Mesendoderm (in vitro differentiated cells): ENCODE measurements around the gene C1QTNF6.

Source experiments
- DNase-seq: peaks from one replicate; pipeline ENCODE4 v3.0.0; 2013
- H2AK5ac ChIP-seq: 2 replicates; pipeline ENCODE4 v1.6.1; 2013; ENCODE audit warnings: low read length, inconsistent platforms
- H2BK120ac ChIP-seq: 2 replicates; pipeline ENCODE4 v1.6.1; 2013; ENCODE audit warnings: low read depth, mild to moderate bottlenecking, low read length, moderate library complexity, mixed read lengths
- H2BK15ac ChIP-seq: replicated peaks from 2 replicates; pipeline ENCODE4 v1.6.1; 2013; ENCODE audit warnings: low read depth, mild to moderate bottlenecking, moderate library complexity
- H2BK5ac ChIP-seq: 2 replicates; pipeline ENCODE4 v1.6.1; 2013; ENCODE audit warnings: low read length, inconsistent platforms
- H3K18ac ChIP-seq: 2 replicates; pipeline ENCODE4 v1.6.1; 2013; ENCODE audit warnings: mild to moderate bottlenecking, low read length, mixed read lengths
- H3K23ac ChIP-seq: one replicate; pipeline ENCODE4 v1.6.1; 2013; ENCODE audit warnings: low read length
- H3K27ac ChIP-seq: 2 replicates; pipeline ENCODE4 v1.5.1; 2013; ENCODE audit warnings: low read depth, mild to moderate bottlenecking, inconsistent platforms, low read length, moderate library complexity
- H3K27me3 ChIP-seq: 2 replicates; pipeline ENCODE4 v1.6.1; 2013; ENCODE audit warnings: low read length, control low read depth, mild to moderate bottlenecking, inconsistent platforms; ENCODE audit not compliant: insufficient read depth, poor library complexity
- H3K36me3 ChIP-seq: 2 replicates; pipeline ENCODE4 v1.6.1; 2013; ENCODE audit warnings: low read length, inconsistent platforms; ENCODE audit not compliant: control insufficient read depth, insufficient read depth
- H3K4ac ChIP-seq: one replicate; pipeline ENCODE4 v1.6.1; 2013; ENCODE audit warnings: low read depth, mild to moderate bottlenecking, low read length, moderate library complexity
- H3K4me1 ChIP-seq: 2 replicates; pipeline ENCODE4 v1.6.1; 2013; ENCODE audit warnings: low read depth, low read length, inconsistent platforms; ENCODE audit not compliant: control insufficient read depth
- H3K4me2 ChIP-seq: 2 replicates; pipeline ENCODE4 v1.6.1; 2013; ENCODE audit warnings: low read length
- H3K4me3 ChIP-seq: 2 replicates; pipeline ENCODE4 v1.5.1; 2013; ENCODE audit warnings: mild to moderate bottlenecking, low read length
- H3K56ac ChIP-seq: one replicate; pipeline ENCODE4 v1.6.1; 2013; ENCODE audit warnings: low read length
- H3K79me1 ChIP-seq: 2 replicates; pipeline ENCODE4 v1.6.1; 2013; ENCODE audit warnings: low read length, inconsistent platforms
- H3K79me2 ChIP-seq: 2 replicates; pipeline ENCODE4 v1.6.1; 2013; ENCODE audit warnings: mild to moderate bottlenecking, low read length; ENCODE audit not compliant: control insufficient read depth, insufficient read depth
- H3K9ac ChIP-seq: 2 replicates; pipeline ENCODE4 v1.6.1; 2013; ENCODE audit warnings: low read length, inconsistent platforms
- H4K5ac ChIP-seq: one replicate; pipeline ENCODE4 v1.6.1; 2013; ENCODE audit warnings: low read length
- H4K8ac ChIP-seq: one replicate; pipeline ENCODE4 v1.6.1; 2013; ENCODE audit warnings: low read depth, mild to moderate bottlenecking, control low read depth, low read length, moderate library complexity
- WGBS: extraction: QIAGEN DNeasy Blood & Tissue Kit; methylation state at CpG from one replicate; pipeline ENCODE4 v1.1.7; 2013; ENCODE audit warnings: low lambda C conversion rate, missing lambda C conversion rate; ENCODE audit not compliant: insufficient coverage; ENCODE audit errors: extremely low coverage; 5-methylcytosine and 5-hydroxymethylcytosine counted together

Gene C1QTNF6

GRCh38 chr22:37205046-37205445 lies 17.0 kb upstream of the C1QTNF6 start:
- Histone ChIP-seq H3K36me3 (no peaks in the 10 kb centered on the region), H4K5ac (no peak overlapping the region), H3K79me2 (no peaks in the 10 kb centered on the region), H3K9ac (no peak overlapping the region), H3K4me2 (no peak overlapping the region), H3K4me3 (no peak overlapping the region), H3K56ac (no peak overlapping the region), H2BK120ac (no peak overlapping the region), H3K27me3 (no peaks in the 10 kb centered on the region), H3K18ac (no peak overlapping the region), H3K79me1 (no peaks in the 10 kb centered on the region), H3K4me1 (no peaks in the 10 kb centered on the region), H2BK15ac (no peak overlapping the region), H3K27ac (no peak overlapping the region), H3K4ac (no peak overlapping the region), H2AK5ac (no peak overlapping the region), H2BK5ac (no peak overlapping the region), H4K8ac (no peak overlapping the region), H3K23ac (no peak overlapping the region)
- no CpG with 5 or more reads among the region's 5 CpGs for WGBS
- DNase-seq: no peak

- no peak overlapping the region for H2BK120ac ChIP-seq
- no peaks in the 10 kb centered on the region for H3K79me2 ChIP-seq
- no peak overlapping the region for H3K56ac ChIP-seq
- H3K79me1 ChIP-seq: no peaks in the 10 kb centered on the region
- no peak overlapping the region for H2AK5ac ChIP-seq
- H2BK5ac ChIP-seq: no peak overlapping the region
- H3K27ac ChIP-seq: no peak overlapping the region
- no peak overlapping the region for H3K23ac ChIP-seq
- DNase-seq: no peak
- no CpG with 5 or more reads among the region's 5 CpGs for WGBS
- H3K9ac ChIP-seq: no peak overlapping the region
- no peak overlapping the region for H3K4ac ChIP-seq
- H3K4me1 ChIP-seq: no peaks in the 10 kb centered on the region
- H4K8ac ChIP-seq: no peak overlapping the region
- no peaks in the 10 kb centered on the region for H3K36me3 ChIP-seq
- no peak overlapping the region for H3K4me3 ChIP-seq
- H4K5ac ChIP-seq: no peak overlapping the region
- H3K18ac ChIP-seq: no peak overlapping the region
- H3K27me3 ChIP-seq: no peaks in the 10 kb centered on the region
- H3K4me2 ChIP-seq: no peak overlapping the region
- no peak overlapping the region for H2BK15ac ChIP-seq
Measured at GRCh38 chr22:37204045-37204655, 16.1 kb upstream of the C1QTNF6 start.

GRCh38 chr22:37203354-37204044 lies 15.5 kb upstream of the C1QTNF6 start:
- Histone ChIP-seq H3K4me2 (no peak overlapping the region), H3K79me2 (no peaks in the 10 kb centered on the region), H3K4me3 (no peak overlapping the region), H2BK5ac (no peak overlapping the region), H3K56ac (no peak overlapping the region), H2AK5ac (no peak overlapping the region), H3K79me1 (no peaks in the 10 kb centered on the region), H3K4me1 (no peaks in the 10 kb centered on the region), H3K9ac (no peak overlapping the region), H3K23ac (no peak overlapping the region), H4K5ac (no peak overlapping the region), H3K27me3 (no peaks in the 10 kb centered on the region), H4K8ac (no peak overlapping the region), H3K4ac (no peak overlapping the region), H3K36me3 (no peaks in the 10 kb centered on the region), H3K27ac (no peak overlapping the region), H3K18ac (no peak overlapping the region), H2BK120ac (no peak overlapping the region), H2BK15ac (no peak overlapping the region)
- DNase-seq: no peak
- no CpG with 5 or more reads among the region's 16 CpGs for WGBS

GRCh38 chr22:37202716-37203115 lies 14.7 kb upstream of the C1QTNF6 start:
- WGBS: no CpG with 5 or more reads among the region's 10 CpGs
- Histone ChIP-seq H3K9ac (no peak overlapping the region), H4K5ac (no peak overlapping the region), H2AK5ac (no peak overlapping the region), H3K18ac (no peak overlapping the region), H3K4ac (no peak overlapping the region), H3K36me3 (no peaks in the 10 kb centered on the region), H3K27me3 (no peaks in the 10 kb centered on the region), H2BK5ac (no peak overlapping the region), H3K4me1 (peaks cover 5% of the 10 kb centered on the region), H3K27ac (no peak overlapping the region), H3K79me1 (peaks cover 2% of the 10 kb centered on the region), H4K8ac (no peak overlapping the region), H3K56ac (no peak overlapping the region), H3K4me3 (no peak overlapping the region), H3K79me2 (no peaks in the 10 kb centered on the region), H3K4me2 (no peak overlapping the region), H2BK15ac (no peak overlapping the region), H2BK120ac (no peak overlapping the region), H3K23ac (no peak overlapping the region)
- peak; percentile 17 for DNase-seq

- Histone ChIP-seq H2AK5ac (no peak overlapping the region), H3K79me2 (no peaks in the 10 kb centered on the region), H4K5ac (no peak overlapping the region), H3K27ac (no peak overlapping the region), H3K79me1 (peaks cover 2% of the 10 kb centered on the region), H2BK5ac (no peak overlapping the region), H3K4me1 (peaks cover 9% of the 10 kb centered on the region), H3K4me3 (no peak overlapping the region), H3K56ac (peak overlapping the region; percentile 42), H2BK15ac (no peak overlapping the region), H3K18ac (no peak overlapping the region), H3K27me3 (no peaks in the 10 kb centered on the region), H3K23ac (no peak overlapping the region), H3K4ac (no peak overlapping the region), H4K8ac (no peak overlapping the region), H3K9ac (no peak overlapping the region), H2BK120ac (no peak overlapping the region), H3K36me3 (no peaks in the 10 kb centered on the region), H3K4me2 (no peak overlapping the region)
- DNase-seq: no peak
- no CpG with 5 or more reads among the region's 5 CpGs for WGBS
Measured at GRCh38 chr22:37202001-37202555, 14.0 kb upstream of the C1QTNF6 start.
